PFSK-1 (cell line): ENCODE measurements around the gene HBQ1.

Source experiments
- POLR2AphosphoS5 ChIP-seq: IDR thresholded peaks from 2 replicates; pipeline ENCODE4 v1.6.1; 2012; ENCODE audit warnings: low read depth, mild to moderate bottlenecking, control low read depth, low read length, moderate library complexity
- SIN3A ChIP-seq: IDR thresholded peaks from 2 replicates; pipeline ENCODE4 v1.6.1; 2012; ENCODE audit warnings: mild to moderate bottlenecking, low read length, moderate library complexity, borderline replicate concordance; ENCODE audit not compliant: insufficient read depth
- TAF1 ChIP-seq: IDR thresholded peaks from 2 replicates; pipeline ENCODE4 v1.6.1; 2012; ENCODE audit warnings: low read length, control low read depth, borderline replicate concordance; ENCODE audit not compliant: insufficient read depth

DNA sequence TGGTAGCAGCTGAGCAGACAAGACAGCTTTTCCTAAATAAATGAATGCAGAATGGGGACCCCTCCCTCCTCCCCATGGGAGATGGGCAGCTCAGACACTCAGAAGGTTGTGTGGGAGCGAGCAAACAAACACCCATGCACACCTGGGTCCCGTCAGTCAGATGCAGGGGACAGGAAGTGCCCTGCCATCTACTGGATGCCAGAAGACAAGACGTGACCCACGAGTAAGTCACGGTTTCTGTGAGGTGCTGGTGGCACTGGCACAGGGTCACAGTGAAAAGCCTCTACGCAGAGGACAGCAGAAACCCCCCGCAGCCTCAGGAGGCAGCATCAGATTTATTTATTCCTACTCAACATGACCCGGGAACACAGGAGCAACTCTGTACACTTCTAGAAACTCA lies 8.4 kb downstream of the HBQ1 start:
- TF ChIP-seq SIN3A (no peak), TAF1 (no peak), POLR2AphosphoS5 (no peak)
